IPS-18a (cell line): ENCODE data around the gene SHISA4.
"Not testable (repeated sequence)": the region's sequence is repeated elsewhere in the genome, so short reads cannot be mapped to it uniquely, and the experiment has no call there.

ENCODE experiments used
- H3K27ac ChIP-seq: one replicate; pipeline ENCODE4 v1.5.1; 2013; ENCODE audit warnings: low read length
- H3K27me3 ChIP-seq: one replicate; pipeline ENCODE4 v1.6.1; 2013; ENCODE audit warnings: mild to moderate bottlenecking, low read length; ENCODE audit not compliant: control insufficient read depth, insufficient read depth
- H3K36me3 ChIP-seq: one replicate; pipeline ENCODE4 v1.6.1; 2013; ENCODE audit warnings: low read depth, low read length; ENCODE audit not compliant: control insufficient read depth
- H3K4me1 ChIP-seq: one replicate; pipeline ENCODE4 v1.6.1; 2013; ENCODE audit warnings: low read depth, low read length; ENCODE audit not compliant: control insufficient read depth
- H3K4me3 ChIP-seq: one replicate; pipeline ENCODE4 v1.5.1; 2013; ENCODE audit warnings: low read length
- H3K9ac ChIP-seq: one replicate; pipeline ENCODE4 v1.6.1; 2013; ENCODE audit warnings: mild to moderate bottlenecking, low read length, moderate library complexity
- H3K9me3 ChIP-seq: one replicate; pipeline ENCODE4 v1.6.1; 2013; ENCODE audit warnings: low read depth, low read length; ENCODE audit not compliant: control insufficient read depth

Gene SHISA4

DNA sequence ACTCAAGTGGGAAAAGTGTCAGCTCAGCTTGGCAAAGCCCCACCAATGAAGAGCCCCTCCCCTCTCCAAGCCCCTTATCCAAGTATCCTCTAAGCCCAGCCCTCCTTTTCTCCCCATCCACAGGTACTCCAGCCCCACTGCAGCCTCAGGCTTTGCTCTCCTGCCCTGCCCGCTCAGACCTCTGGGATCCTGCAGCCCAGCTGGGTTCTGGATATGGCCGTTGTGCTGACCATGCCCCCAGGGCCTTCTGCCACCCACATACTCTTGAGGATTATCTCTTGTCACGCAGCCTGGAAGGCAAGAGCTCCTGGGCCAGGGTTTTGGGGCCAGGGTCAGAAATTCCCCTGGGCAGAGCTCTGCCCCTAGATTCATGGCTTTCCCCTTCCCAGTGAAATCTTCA is 4.7 kb downstream of the SHISA4 start:
- peaks cover 13% of the 10 kb centered on the region for H3K27me3 ChIP-seq
- peaks cover 9% of the 10 kb centered on the region for H3K4me1 ChIP-seq
- H3K9ac ChIP-seq: no peak overlapping the region
- H3K36me3 ChIP-seq: no peaks in the 10 kb centered on the region
- no peak overlapping the region for H3K27ac ChIP-seq
- H3K9me3 ChIP-seq: no peaks in the 10 kb centered on the region
- H3K4me3 ChIP-seq: no peak overlapping the region

- no peak overlapping the region for H3K27ac ChIP-seq
- peaks cover 9% of the 10 kb centered on the region for H3K4me1 ChIP-seq
- no peaks in the 10 kb centered on the region for H3K36me3 ChIP-seq
- H3K9me3 ChIP-seq: no peaks in the 10 kb centered on the region
- peaks cover 6% of the 10 kb centered on the region for H3K27me3 ChIP-seq
- H3K9ac ChIP-seq: no peak overlapping the region
- H3K4me3 ChIP-seq: no peak overlapping the region
Observed at GRCh38 chr1:201894343-201895119, 5.8 kb downstream of the SHISA4 start.

GRCh38 chr1:201895120-201895665 is 6.5 kb downstream of the SHISA4 start:
- H3K9ac ChIP-seq: no peak overlapping the region
- peaks cover 9% of the 10 kb centered on the region for H3K4me1 ChIP-seq
- H3K36me3 ChIP-seq: no peaks in the 10 kb centered on the region
- no peaks in the 10 kb centered on the region for H3K9me3 ChIP-seq
- H3K4me3 ChIP-seq: no peak overlapping the region
- H3K27ac ChIP-seq: no peak overlapping the region
- H3K27me3 ChIP-seq: no peaks in the 10 kb centered on the region

DNA sequence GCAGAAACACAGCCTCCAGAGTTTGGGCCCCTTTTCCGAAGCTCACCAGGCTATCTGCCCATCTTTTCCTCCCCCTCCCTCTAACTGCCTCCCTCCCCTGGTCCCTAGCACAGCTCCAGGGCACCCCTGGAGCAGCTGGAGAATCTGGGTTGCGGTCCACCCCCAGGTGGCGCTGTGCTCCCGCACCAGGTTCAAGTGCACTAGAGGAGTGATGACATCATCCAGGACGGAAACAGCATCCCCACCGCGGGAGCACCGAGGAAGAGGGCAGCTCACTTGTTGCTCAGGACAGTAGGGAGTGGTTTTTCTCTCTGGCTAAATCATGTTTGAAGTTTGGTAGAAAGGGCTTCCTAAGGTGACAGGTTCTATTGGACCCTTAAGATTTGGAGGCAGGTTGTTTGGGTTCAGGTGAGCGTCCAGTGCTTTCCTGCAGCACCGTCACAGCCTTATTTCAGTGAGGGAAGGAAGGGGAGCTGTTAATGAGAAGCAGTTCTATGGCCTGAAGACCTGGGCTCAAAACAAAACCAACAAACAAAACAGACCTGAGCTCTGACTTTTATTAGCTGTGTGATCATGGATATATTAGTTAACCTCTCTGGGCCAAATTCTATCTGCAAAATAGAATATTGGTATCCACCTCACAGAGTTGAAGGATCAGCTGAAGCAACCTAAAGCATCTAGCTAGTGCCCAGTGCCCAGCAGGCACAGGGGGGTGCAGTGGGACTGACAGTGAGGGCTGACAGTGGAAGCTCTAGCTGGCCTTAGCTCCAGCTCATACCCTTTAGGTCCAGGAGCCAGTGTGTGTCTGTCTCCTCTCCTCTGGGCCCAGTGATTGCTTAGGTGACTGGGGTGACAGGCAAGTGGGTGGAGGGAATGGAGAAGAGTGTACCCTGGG is 7.5 kb downstream of the SHISA4 start:
- H3K4me3 ChIP-seq: no peak overlapping the region
- no peak overlapping the region for H3K27ac ChIP-seq
- peaks cover 9% of the 10 kb centered on the region for H3K4me1 ChIP-seq
- no peaks in the 10 kb centered on the region for H3K36me3 ChIP-seq
- no peaks in the 10 kb centered on the region for H3K9me3 ChIP-seq
- H3K9ac ChIP-seq: no peak overlapping the region
- no peaks in the 10 kb centered on the region for H3K27me3 ChIP-seq

DNA sequence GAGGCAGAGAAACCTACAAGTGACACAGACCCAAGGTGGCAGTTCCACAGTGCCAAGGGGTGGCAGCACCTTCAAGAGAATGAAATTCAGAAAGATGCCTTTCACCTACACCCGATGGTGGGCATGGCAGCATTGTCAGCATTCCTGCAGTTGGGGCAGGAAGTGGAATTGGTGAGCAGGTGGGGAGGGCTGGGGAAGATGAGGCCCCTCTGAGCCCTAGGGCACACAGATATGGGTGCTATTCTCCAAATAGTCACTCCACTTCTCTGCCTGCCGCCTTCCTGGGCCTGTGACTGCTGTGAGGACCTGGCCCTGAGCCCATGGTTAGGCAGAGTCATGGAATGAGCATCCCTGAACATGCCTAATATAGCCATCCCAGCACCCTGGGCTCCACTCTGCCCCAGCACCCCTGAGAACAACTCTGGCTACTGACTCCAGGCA is 8.3 kb downstream of the SHISA4 start:
- H3K9me3 ChIP-seq: no peaks in the 10 kb centered on the region
- no peaks in the 10 kb centered on the region for H3K27me3 ChIP-seq
- no peaks in the 10 kb centered on the region for H3K36me3 ChIP-seq
- no peak overlapping the region for H3K9ac ChIP-seq
- no peak overlapping the region for H3K27ac ChIP-seq
- no peak overlapping the region for H3K4me3 ChIP-seq
- peaks cover 9% of the 10 kb centered on the region for H3K4me1 ChIP-seq

DNA sequence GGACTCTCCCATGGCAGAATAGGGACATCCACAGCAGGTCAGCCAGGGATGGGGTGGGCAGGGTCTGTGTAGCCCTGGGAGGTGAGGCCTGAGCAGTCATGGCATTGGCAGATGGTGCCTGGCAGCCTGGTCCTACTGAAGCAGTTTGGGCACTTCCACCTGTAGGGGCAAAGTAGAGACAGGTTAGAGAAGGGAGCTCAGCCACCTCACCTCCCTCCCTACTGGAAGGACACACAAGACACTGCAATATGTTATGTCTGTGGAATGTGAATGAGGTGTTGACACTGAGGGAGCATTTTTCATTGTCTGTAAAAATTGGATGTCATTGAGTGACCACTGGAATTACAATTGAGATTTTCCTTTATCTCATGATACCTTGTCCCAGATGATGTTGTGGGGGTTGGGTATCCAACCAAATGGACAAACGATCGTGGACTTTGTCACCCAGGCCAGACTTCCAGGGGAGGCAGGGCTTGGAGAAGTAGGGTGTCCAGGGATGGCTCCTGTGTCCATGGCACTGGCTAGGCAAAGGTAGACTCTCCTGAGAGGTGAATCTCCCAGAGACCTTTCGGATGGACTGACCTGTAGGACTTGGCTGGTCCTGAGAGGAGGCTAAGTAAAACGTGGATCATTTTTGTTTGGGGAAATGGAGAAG is 9.7 kb downstream of the SHISA4 start:
- H3K36me3 ChIP-seq: no peaks in the 10 kb centered on the region

DNA sequence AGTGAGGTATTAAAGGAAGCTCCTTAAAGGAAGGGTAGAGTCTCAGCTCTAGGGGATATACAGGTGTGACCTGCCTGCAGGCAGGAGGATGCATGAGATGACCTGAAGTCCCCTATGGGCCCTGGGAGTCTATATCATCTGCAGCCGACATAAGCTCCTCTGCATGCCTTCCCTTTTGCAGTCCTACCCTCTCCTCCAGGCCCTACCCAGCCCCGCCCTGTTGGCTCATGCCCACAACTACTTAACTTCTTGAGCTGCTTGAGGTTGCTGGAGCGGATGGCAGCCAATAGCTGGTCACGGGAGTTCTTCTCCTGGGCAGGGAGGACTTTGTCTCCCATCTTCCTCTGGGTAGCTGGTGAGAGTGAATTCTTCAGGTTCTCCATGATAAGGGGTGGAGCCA is 10.3 kb downstream of the SHISA4 start:
- Histone ChIP-seq H3K9ac (no peak overlapping the region), H3K4me3 (no peak overlapping the region), H3K36me3 (no peaks in the 10 kb centered on the region), H3K27ac (no peak overlapping the region), H3K4me1 (peaks cover 6% of the 10 kb centered on the region), H3K27me3 (no peaks in the 10 kb centered on the region), H3K9me3 (no peaks in the 10 kb centered on the region)

More for the DNA sequence above, 9.7 kb downstream of the SHISA4 start:
- Histone ChIP-seq H3K9ac (no peak overlapping the region), H3K9me3 (no peaks in the 10 kb centered on the region), H3K27me3 (no peaks in the 10 kb centered on the region), H3K27ac (no peak overlapping the region), H3K4me3 (no peak overlapping the region), H3K4me1 (peaks cover 9% of the 10 kb centered on the region)

GRCh38 chr1:201899683-201900429 is 11.2 kb downstream of the SHISA4 start:
- H3K4me3 ChIP-seq: no peak overlapping the region
- no peaks in the 10 kb centered on the region for H3K4me1 ChIP-seq
- H3K36me3 ChIP-seq: no peaks in the 10 kb centered on the region
- H3K27ac ChIP-seq: no peak overlapping the region
- H3K27me3 ChIP-seq: no peaks in the 10 kb centered on the region
- H3K9ac ChIP-seq: no peak overlapping the region
- H3K9me3 ChIP-seq: no peaks in the 10 kb centered on the region

- H3K36me3 ChIP-seq: no peaks in the 10 kb centered on the region
- no peaks in the 10 kb centered on the region for H3K4me1 ChIP-seq
- H3K4me3 ChIP-seq: no peak overlapping the region
- no peaks in the 10 kb centered on the region for H3K27me3 ChIP-seq
- H3K9ac ChIP-seq: no peak overlapping the region
- no peaks in the 10 kb centered on the region for H3K9me3 ChIP-seq
- no peak overlapping the region for H3K27ac ChIP-seq
Observed at GRCh38 chr1:201900476-201900875, 11.8 kb downstream of the SHISA4 start.

DNA sequence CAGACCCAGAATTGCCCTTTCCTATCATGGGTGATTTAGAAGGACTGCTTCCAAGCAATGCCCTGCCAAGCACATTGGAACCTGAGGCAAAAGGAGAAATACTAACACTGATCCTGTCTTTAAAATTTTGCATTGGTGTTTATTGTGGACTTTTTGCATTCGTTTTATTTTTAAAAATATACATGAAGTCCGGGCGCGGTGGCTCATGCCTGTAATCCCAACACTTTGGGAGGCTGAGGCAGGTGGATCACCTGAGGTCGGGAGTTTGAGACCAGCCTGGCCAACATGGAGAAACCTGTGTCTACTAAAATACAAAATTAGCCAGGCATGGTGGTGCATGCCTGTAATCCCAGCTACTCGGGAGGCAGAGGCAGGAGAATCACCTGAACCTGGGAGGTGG is 12.3 kb downstream of the SHISA4 start:
- not testable (repeated sequence) for H3K9ac ChIP-seq, H3K4me3 ChIP-seq, H3K27me3 ChIP-seq, H3K27ac ChIP-seq, H3K4me1 ChIP-seq, H3K36me3 ChIP-seq, H3K9me3 ChIP-seq

- H3K4me1 ChIP-seq: no peaks in the 10 kb centered on the region
- no peak overlapping the region for H3K27ac ChIP-seq
- no peaks in the 10 kb centered on the region for H3K36me3 ChIP-seq
- no peak overlapping the region for H3K4me3 ChIP-seq
- no peaks in the 10 kb centered on the region for H3K9me3 ChIP-seq
- no peaks in the 10 kb centered on the region for H3K27me3 ChIP-seq
- no peak overlapping the region for H3K9ac ChIP-seq
Observed at GRCh38 chr1:201902198-201902597, 13.5 kb downstream of the SHISA4 start.
